ENCODE data around the gene YPEL5.

DNA sequence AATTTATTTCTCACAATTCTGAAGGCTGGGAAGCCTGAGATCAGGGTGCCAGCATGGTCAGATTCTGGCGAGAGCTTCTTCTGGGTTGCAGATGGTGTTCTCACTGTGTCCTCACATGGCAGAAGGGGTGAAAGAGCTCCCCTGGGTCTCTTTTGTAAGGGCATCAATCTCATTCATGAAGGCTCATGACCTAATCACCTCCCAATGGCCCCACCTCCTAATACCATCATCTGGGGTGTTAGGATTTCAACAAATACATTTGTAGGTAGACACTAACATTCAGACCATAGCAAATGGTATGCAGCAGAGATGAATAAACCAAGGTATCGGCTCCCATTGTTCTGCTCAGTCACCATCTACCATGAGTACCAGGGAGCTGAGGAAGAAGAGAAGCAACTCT lies 32.7 kb downstream of the YPEL5 start:
- TF ChIP-seq CTCF (IDR thresholded peaks at IDR 0.05), result no peak
- TF ChIP-seq POLR2A (IDR thresholded peaks at IDR 0.05), result no peak

Measured in testis (tissue), 2 donors.